Esophagus mucosa (tissue), 1 donor: ENCODE results near the gene FAM149B1. TPM values are rescaled to one million over a fixed set of nuclear protein-coding genes. Genes with fewer than 3 reads are reported as not detected.
"Not testable (repeated sequence)": the region's sequence is repeated elsewhere in the genome, so short reads cannot be mapped to it uniquely, and the experiment has no call there.

ENCODE experiments used
- ATAC-seq: fragments of 200-7000 bp; cut with Tn5 transposase; one replicate; pipeline ENCODE4 v1.9.1; 2020
- total RNA-seq: library from RNA; stranded (reverse); gene quantifications from one replicate; pipeline ENCODE4 v1.2.4, GENCODE V29; 2023
- donor health status: DM: yes; HTN: yes; CAD: no.

Gene FAM149B1
- total RNA-seq = 14.4 TPM

- ATAC-seq = peak; percentile 97
These were observed at the start of gene FAM149B1, which contains the start of gene ECD for GRCh38 chr10:73167783-73168464. Gene FAM149B1 (plus strand): TSS chr10:73168119. CDS start chr10:73168340, 221 bp downstream. Gene ECD (minus strand): TSS chr10:73168008. CDS start chr10:73163937, 4,071 bp downstream.

DNA sequence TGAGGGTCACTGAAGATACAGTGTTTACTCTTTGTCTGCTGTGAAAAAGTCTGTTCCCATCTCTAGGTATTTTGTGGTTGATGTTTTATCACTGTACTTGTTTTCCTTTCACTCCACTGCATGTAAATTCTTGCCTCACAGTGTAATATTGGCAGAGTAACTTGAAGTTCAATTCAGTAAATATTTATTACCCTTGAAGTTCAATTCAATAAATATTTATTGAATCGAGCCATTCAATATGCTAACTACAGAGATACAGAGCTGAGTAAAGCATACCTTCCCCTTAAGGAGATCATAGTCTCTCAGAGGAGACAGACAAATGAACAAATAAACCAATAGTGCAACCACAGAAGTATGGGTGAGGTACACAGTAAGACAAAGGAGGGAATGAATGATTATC lies 48.5 kb upstream of the FAM149B1 start:
- ATAC-seq = no peak

DNA sequence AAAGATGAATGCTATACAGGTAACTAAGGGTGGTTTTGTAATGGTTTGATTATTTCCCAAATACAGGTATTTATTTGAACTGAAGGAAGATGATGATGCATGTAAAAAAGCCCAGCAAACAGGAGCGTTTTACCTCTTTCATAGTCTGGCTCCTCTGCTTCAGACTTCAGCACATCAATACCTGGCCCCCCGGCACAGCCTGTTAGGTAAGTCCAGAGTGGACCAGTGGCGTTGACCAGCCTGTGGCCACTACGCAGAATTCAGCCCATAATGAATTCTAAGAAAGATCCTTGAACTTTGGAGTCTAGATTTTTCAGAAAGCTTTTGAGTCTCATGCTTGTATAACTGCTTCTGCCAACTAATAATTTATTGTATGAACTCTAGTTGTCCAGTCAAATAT lies 48.0 kb upstream of the FAM149B1 start:
- no peak for ATAC-seq

DNA sequence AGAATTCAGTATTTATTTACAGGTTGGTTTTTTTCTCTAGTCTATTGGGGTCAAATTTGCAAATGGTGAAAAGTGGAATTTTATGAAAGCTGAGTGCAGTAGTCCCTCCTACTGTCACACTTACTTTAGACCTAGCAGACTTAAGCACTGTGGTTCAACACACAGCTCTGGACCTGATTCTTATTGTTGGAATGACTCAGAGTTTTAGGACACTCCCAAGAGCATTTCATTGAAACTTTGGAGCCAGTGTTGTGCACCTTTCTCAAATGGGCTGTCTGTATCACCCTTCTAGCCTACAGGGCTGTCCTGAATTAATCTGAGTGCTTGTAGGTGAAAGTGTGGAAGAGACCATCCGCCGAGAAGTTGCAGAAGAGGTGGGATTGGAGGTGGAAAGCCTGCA lies 41.6 kb upstream of the FAM149B1 start:
- ATAC-seq = peak; percentile 67

GRCh38 chr10:73131301-73131700 lies 36.6 kb upstream of the FAM149B1 start:
- ATAC-seq = peak; percentile 73

DNA sequence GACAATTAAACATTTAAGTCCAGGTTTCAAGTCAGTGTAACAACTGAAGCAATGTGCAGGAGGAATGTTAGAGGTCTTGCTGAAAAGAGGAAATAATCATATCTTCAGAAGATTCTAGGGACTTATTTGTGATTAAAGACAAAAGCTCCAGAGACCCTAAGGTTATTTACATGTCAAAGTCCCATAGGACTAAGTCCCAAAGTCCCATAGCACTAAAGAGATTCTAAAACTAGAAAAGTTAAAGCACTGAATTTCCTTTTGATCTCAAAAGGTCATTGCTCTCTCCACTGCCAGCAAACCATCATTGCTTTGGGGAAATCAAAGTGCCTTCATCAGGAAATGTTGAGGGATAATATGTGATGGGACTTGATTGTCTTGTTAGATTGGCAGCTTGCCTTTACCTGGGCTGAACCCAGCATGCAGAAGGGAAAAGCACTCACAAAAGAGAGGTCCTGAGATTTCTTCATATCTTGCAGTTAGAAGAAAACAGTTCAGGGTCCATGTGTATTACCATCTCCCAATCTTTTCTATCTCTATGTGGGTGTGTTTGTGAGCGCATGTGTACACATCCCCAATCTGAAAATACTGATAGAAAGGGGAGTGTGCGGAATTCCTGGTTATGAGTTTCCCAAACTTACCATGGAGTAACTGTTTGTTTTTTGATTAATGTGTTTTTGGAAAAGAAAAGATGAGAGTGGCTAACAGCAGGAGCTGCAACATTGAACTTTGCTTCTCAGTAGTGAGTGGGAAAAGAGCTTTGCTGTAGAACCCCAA lies 35.8 kb upstream of the FAM149B1 start:
- no peak for ATAC-seq

DNA sequence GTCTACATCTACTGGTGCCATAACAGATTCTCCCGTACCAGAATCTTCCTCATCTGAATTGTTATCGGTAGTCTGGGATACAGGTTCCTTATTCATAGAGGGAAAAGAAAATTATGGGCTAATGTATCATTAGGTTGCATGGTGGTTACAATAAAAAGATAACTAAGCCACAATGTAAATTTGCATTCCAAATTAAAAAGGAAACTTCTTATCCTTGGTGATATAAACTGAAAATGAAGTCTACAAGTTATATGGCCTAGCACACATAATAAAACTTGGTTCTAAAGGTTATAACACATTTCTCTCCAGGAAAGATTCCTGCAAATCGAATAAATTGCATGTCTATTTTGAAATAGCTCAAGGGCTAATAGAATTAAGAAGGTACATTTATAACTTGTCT lies 33.2 kb upstream of the FAM149B1 start:
- ATAC-seq = no peak

DNA sequence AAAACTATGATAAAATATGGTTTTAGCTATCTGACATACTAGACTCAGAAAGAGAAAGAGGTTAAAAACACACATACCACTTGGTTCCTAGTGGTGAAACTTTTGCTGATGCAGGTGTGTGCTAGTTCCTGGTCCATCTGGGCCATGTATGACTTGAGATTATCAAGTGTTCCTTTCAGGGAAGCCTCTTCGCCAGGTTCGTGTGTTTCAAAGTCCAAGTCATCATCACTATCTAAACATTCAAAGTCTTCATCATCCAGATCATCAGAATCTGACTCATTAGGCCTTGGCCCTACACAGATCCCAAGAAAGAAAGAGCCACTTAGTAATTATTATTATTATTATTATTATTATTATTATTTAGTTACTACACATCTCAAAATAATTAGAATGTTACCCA lies 31.3 kb upstream of the FAM149B1 start:
- peak; percentile 8 for ATAC-seq

DNA sequence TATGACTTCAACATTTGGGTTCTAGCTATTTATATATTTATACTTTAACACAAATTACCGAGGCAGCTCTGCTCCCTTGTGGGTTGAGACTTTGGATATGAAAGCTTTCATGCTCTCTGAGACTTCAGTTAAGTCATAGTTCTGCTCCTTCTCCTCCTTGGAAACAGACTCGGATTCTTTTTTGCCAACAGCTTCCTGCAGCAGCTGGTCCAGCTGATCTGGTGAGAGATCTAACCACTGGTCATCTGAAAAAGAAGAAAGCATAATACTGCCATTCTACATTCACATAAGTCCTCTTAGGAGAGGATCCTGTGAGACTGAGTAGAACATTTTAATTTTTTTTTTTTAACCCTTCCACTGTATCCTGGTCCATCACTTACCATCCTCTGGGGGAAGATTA lies 28.7 kb upstream of the FAM149B1 start:
- no peak for ATAC-seq

DNA sequence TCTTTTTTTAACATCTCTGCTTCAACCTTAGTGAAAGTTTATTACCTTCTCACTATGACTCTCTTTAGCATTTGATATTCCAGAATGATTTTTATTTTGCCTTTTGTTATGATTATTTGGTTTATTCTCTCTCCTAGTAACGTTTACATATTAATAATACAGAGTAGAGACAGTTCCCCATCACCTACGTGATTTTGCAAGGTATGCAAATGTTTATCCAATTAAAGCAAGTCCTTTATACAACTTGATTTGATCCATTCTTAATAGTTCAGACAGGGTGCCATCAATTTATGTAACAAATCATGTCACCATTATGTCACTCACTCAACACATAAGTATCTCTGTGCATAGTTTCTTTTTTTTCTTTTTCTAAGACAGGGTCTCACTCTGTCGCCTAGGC lies 26.3 kb upstream of the FAM149B1 start:
- no peak for ATAC-seq

DNA sequence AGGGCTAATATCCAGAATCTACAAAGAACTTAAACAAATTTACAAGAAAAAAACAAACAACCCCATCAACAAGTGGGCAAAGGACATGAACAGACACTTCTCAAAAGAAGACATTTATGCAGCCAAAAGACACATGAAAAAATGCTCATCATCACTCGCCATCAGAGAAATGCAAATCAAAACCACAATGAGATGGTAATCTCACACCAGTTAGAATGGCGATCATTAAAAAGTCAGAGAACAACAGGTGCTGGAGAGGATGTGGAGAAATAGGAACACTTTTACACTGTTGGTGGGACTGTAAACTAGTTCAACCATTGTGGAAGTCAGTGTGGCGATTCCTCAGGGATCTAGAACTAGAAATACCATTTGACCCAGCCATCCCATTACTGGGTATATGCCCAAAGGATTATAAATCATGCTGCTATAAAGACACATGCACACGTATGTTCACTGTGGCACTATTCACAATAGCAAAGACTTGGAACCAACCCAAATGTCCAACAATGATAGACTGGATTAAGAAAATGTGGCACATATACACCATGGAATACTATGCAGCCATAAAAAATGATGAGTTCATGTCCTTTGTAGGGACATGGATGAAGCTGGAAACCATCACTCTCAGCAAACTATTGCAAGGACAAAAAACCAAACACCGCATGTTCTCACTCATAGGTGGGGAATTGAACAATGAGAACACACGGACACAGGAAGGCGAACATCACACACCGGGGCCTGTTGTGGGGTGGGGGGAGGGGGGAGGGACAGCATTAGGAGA lies 17.1 kb upstream of the FAM149B1 start:
- ATAC-seq = not testable (repeated sequence)

DNA sequence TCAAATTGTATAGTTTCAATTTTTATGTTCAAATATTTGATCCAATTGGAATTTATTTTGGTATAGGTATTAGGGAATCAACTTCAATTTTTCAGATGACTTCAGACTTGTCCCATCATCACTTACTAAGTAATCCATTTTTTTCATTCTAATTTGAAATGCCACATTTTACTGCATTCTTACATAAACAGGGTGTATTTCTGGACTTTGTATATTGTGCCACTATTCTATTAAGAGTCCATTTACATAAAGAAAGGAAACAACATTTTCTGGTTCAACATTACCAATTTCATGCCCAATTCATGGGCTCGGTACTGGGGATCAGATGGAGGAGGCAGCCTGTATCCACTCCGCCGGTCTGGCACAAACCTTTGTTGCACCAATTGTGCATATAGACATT lies 15.9 kb upstream of the FAM149B1 start:
- no peak for ATAC-seq

- no peak for ATAC-seq
These were observed 11.9 kb upstream of the FAM149B1 start for GRCh38 chr10:73156054-73156453.

DNA sequence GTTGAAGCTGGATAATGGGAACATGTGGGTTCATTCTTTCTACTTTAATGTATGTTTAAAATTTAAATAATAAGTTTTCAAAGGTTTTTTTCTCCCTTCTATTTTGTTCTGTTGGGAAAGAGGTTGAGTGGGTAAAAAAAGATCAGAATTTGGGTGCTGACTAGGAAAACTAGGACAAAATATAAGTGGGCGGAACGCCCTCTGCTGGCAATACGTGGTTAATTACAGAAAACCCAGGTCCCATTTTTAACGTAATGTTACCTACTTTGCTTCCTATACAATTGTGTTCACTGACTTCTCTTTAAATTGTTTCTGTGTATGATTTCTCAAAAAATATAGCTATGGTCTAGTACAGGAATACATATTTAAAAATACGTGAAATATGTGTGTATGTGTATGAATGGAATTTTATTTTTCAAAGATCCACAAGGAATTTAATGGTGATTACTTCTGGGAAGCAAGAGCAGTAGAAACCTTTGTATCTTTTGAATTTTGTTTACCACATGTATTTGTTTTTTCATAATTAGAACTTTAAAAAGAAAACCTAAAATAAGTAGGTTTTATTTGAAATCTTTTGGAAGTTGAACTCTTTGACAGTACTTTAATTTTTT lies 8.8 kb upstream of the FAM149B1 start:
- no peak for ATAC-seq

GRCh38 chr10:73161079-73161478 lies 6.8 kb upstream of the FAM149B1 start:
- ATAC-seq = no peak

- ATAC-seq = no peak
These were observed 6.3 kb upstream of the FAM149B1 start for GRCh38 chr10:73161662-73162061.

- ATAC-seq = no peak
These were observed 4.8 kb upstream of the FAM149B1 start for GRCh38 chr10:73163096-73163495.

GRCh38 chr10:73166972-73167371 lies 947 bp upstream of the FAM149B1 start:
- no peak for ATAC-seq

GRCh38 chr10:73167458-73167782 lies 499 bp upstream of the FAM149B1 start:
- no peak for ATAC-seq

- ATAC-seq = no peak
These were observed 515 bp downstream of the FAM149B1 start for GRCh38 chr10:73168465-73168803.

- ATAC-seq = no peak
These were observed 1.4 kb downstream of the FAM149B1 start for GRCh38 chr10:73169320-73169719.

GRCh38 chr10:73172867-73173266 lies 4.9 kb downstream of the FAM149B1 start:
- no peak for ATAC-seq
